Stimulated activated CD8-positive, alpha-beta memory T cell treated with anti-CD3 and anti-CD28 coated beads, Interleukin-2, amount 100 ng/mL, for 1 hour (primary cell): ENCODE data around the gene KRT34.
"Not testable (repeated sequence)": the region's sequence is repeated elsewhere in the genome, so short reads cannot be mapped to it uniquely, and the experiment has no call there.

Experiments used
- DNase-seq, 2 donors: peaks; one replicate each; pipeline ENCODE4 v3.0.0-alpha.2; 2020; ENCODE audit warnings: low read depth in 2 of 2

Gene KRT34

GRCh38 chr17:41381943-41382342 lies at the start of gene KRT34:
Gene KRT34 (minus strand): TSS chr17:41382306. CDS start chr17:41382246, 60 bp downstream.
- DNase-seq = not testable (repeated sequence)

GRCh38 chr17:41430376-41430775 lies 48.3 kb upstream of the KRT34 start:
- DNase-seq = not testable (repeated sequence)

- DNase-seq = no peak
Observed at GRCh38 chr17:41429667-41430066, 47.6 kb upstream of the KRT34 start.

- no peak for DNase-seq
Observed at GRCh38 chr17:41428591-41429291, 46.6 kb upstream of the KRT34 start.

GRCh38 chr17:41424111-41424635 lies 42.1 kb upstream of the KRT34 start, which contains the start of gene KRT37:
Gene KRT37 (minus strand): TSS chr17:41424585. CDS start chr17:41424523, 62 bp downstream.
- no peak for DNase-seq

- DNase-seq = not testable (repeated sequence)
Observed at GRCh38 chr17:41422586-41422985, 40.5 kb upstream of the KRT34 start.

- DNase-seq = no peak
Observed at GRCh38 chr17:41421617-41422016, 39.5 kb upstream of the KRT34 start.

GRCh38 chr17:41421116-41421515 lies 39.0 kb upstream of the KRT34 start:
- no peak for DNase-seq

GRCh38 chr17:41420134-41420533 lies 38.0 kb upstream of the KRT34 start:
- no peak for DNase-seq

- no peak for DNase-seq
Observed at GRCh38 chr17:41419716-41420115, 37.6 kb upstream of the KRT34 start.

GRCh38 chr17:41418116-41418860 lies 36.2 kb upstream of the KRT34 start:
- DNase-seq = no peak

- DNase-seq = no peak
Observed at GRCh38 chr17:41417576-41418015, 35.5 kb upstream of the KRT34 start.

GRCh38 chr17:41417127-41417526 lies 35.0 kb upstream of the KRT34 start:
- DNase-seq = no peak

- no peak for DNase-seq
Observed at GRCh38 chr17:41416479-41416878, 34.4 kb upstream of the KRT34 start.

- DNase-seq = no peak
Observed at GRCh38 chr17:41415833-41416335, 33.8 kb upstream of the KRT34 start.

GRCh38 chr17:41415411-41415810 lies 33.3 kb upstream of the KRT34 start:
- no peak for DNase-seq

- no peak for DNase-seq
Observed at GRCh38 chr17:41413982-41414381, 31.9 kb upstream of the KRT34 start.

- DNase-seq = no peak
Observed at GRCh38 chr17:41413353-41413957, 31.3 kb upstream of the KRT34 start.

- no peak for DNase-seq
Observed at GRCh38 chr17:41411072-41411840, 29.1 kb upstream of the KRT34 start.

GRCh38 chr17:41407226-41407625 lies 25.1 kb upstream of the KRT34 start:
- no peak for DNase-seq

GRCh38 chr17:41406205-41406604 lies 24.1 kb upstream of the KRT34 start:
- DNase-seq = no peak
